Endothelial cell of umbilical vein (primary cell): ENCODE data around the gene PIP5K1A. TPM values are rescaled to one million over a fixed set of nuclear protein-coding genes. Genes with fewer than 3 reads are reported as not detected.
"Not testable (repeated sequence)": the region's sequence is repeated elsewhere in the genome, so short reads cannot be mapped to it uniquely, and the experiment has no call there.

Source experiments
- BruUV-seq: library from RNA; stranded (reverse); fragments of 400-500 nt; replicated peaks from 2 replicates; lab custom pipeline; 2021; lab: Mats Ljungman, UMichigan
- CTCF ChIA-PET: fragments of 300-600, 350-600 bp; sonication (Branson Sonifier 250); formaldehyde crosslinking; loops from one replicate; lab custom pipeline; 2021; ENCODE audit warnings: antibody characterized with exemption, inconsistent platforms; lab: Charles Lee
- POLR2A ChIA-PET: fragments of 300-600, 350-600 bp; sonication (Branson Sonifier 250); formaldehyde crosslinking; loops from one replicate; lab custom pipeline; 2021; ENCODE audit warnings: antibody characterized with exemption, inconsistent platforms; lab: Charles Lee
- DNase-seq: peaks from one replicate; pipeline ENCODE4 v3.0.0-alpha.2; 2011; ENCODE audit warnings: low read depth, low spot score
- FAIRE-seq: peaks from 2 replicates; lab custom pipeline; 2011; peaks lifted over from hg19 to GRCh38; lab: Jason Lieb, UNC
- H2AFZ ChIP-seq: 2 replicates; pipeline ENCODE4 v1.6.0; 2012; ENCODE audit warnings: low read depth, low read length, control low read depth, inconsistent platforms
- H3K27ac ChIP-seq: 2 replicates; pipeline ENCODE4 v1.5.1; 2011; ENCODE audit warnings: low read depth, mild to moderate bottlenecking, control low read depth, low read length, moderate library complexity; ENCODE audit not compliant: insufficient read depth
- H3K27me3 ChIP-seq, 2 experiments: 2 replicates each; pipeline versions ENCODE4 v1.6.0 to v1.6.1; 2011; ENCODE audit warnings: low read length in 2 of 2, mixed read lengths in 1 of 2; ENCODE audit not compliant: control insufficient read depth in 2 of 2, insufficient read depth in 2 of 2
- H3K36me3 ChIP-seq, 2 experiments: 2 replicates in 1 of 2; 3 replicates in 1 of 2; pipeline ENCODE4 v1.5.1; 2011; ENCODE audit warnings: low read length in 2 of 2, mild to moderate bottlenecking in 1 of 2, moderate library complexity in 1 of 2; ENCODE audit not compliant: control insufficient read depth in 2 of 2, insufficient read depth in 2 of 2; ENCODE audit errors: extremely low read depth in 1 of 2
- H3K4me1 ChIP-seq: 3 replicates; pipeline ENCODE4 v1.5.1; 2011; ENCODE audit warnings: mild to moderate bottlenecking, low read length; ENCODE audit not compliant: control insufficient read depth, insufficient read depth; ENCODE audit errors: extremely low read depth
- H3K4me2 ChIP-seq: 2 replicates; pipeline ENCODE4 v1.6.1; 2011; ENCODE audit warnings: low read length, control low read depth, mixed read lengths; ENCODE audit not compliant: insufficient read depth
- H3K4me3 ChIP-seq, 3 experiments: fragments of 200-600 bp in 1 of 3; sonication (generic), shearing (Covaris generic) in 1 of 3; replicated peaks in 1 of 3; 2 replicates each; pipeline ENCODE4 v1.5.1; 2011 to 2016; ENCODE audit warnings: control low read depth in 3 of 3, low read length in 3 of 3, mild to moderate bottlenecking in 2 of 3, inconsistent platforms in 1 of 3, low read depth in 1 of 3, moderate library complexity in 1 of 3; ENCODE audit not compliant: insufficient read depth in 1 of 3
- H3K79me2 ChIP-seq: 2 replicates; pipeline ENCODE4 v1.6.0; 2012; ENCODE audit warnings: low read length, inconsistent platforms; ENCODE audit not compliant: control insufficient read depth, insufficient read depth
- H3K9ac ChIP-seq: replicated peaks from 2 replicates; pipeline ENCODE3; 2011; ENCODE audit warnings: low read length, control low read depth; ENCODE audit not compliant: insufficient read depth; ENCODE audit errors: extremely low read depth
- H3K9me1 ChIP-seq: replicated peaks from 3 replicates; pipeline ENCODE4 v1.6.0; 2011; ENCODE audit warnings: mild to moderate bottlenecking, low read length; ENCODE audit not compliant: control insufficient read depth, insufficient read depth; ENCODE audit errors: extremely low read depth
- H3K9me3 ChIP-seq: replicated peaks from 2 replicates; pipeline ENCODE4 v1.5.1; 2012; ENCODE audit warnings: low read length, inconsistent platforms; ENCODE audit not compliant: control insufficient read depth, insufficient read depth
- H4K20me1 ChIP-seq: replicated peaks from 2 replicates; pipeline ENCODE3; 2011; ENCODE audit warnings: mild to moderate bottlenecking, low read length; ENCODE audit not compliant: control insufficient read depth, insufficient read depth; ENCODE audit errors: extremely low read depth
- EZH2 ChIP-seq: IDR thresholded peaks from 2 replicates; pipeline ENCODE4 v1.6.1; 2012; ENCODE audit warnings: borderline replicate concordance, low read depth, mild to moderate bottlenecking, moderate library complexity, low read length, inconsistent platforms; ENCODE audit not compliant: severe bottlenecking
- FOS ChIP-seq: IDR thresholded peaks from 2 replicates; pipeline ENCODE4 v1.6.1; 2011; ENCODE audit warnings: mild to moderate bottlenecking, low read length, moderate library complexity, borderline replicate concordance; ENCODE audit not compliant: insufficient read depth
- GATA2 ChIP-seq: IDR thresholded peaks from 2 replicates; pipeline ENCODE4 v1.7.0; 2011; ENCODE audit warnings: low read depth, mild to moderate bottlenecking, moderate library complexity, mixed read lengths, low read length; ENCODE audit not compliant: insufficient read length, insufficient read depth
- JUN ChIP-seq: IDR thresholded peaks from 2 replicates; pipeline ENCODE4 v1.6.1; 2011; ENCODE audit warnings: borderline replicate concordance, low read depth; ENCODE audit not compliant: insufficient read length, insufficient read depth
- MYC ChIP-seq: IDR thresholded peaks from one replicate; pipeline ENCODE4 v1.6.1; 2011; ENCODE audit warnings: mild to moderate bottlenecking, low read depth, low read length
- POLR2A ChIP-seq: IDR thresholded peaks from 2 replicates; pipeline ENCODE4 v1.6.1; 2012; ENCODE audit warnings: low read depth, mild to moderate bottlenecking, control low read depth, low read length
- POLR2AphosphoS5 ChIP-seq: IDR thresholded peaks from 2 replicates; pipeline ENCODE4 v1.6.1; 2012; ENCODE audit warnings: low read depth, mild to moderate bottlenecking, control low read depth, low read length, moderate library complexity; ENCODE audit not compliant: insufficient read depth
- dilution Hi-C: fragments of 300-500 bp; cut with MboI; formaldehyde crosslinking; loops from one replicate; pipeline ENCODE4 v1.15.0; 2019; ENCODE audit warnings: low sequenced_read_pairs; ENCODE audit not compliant: extremely low pct_ligation_motif_present
- intact Hi-C: fragments of 100-400 bp; cut with micrococcal nuclease; formaldehyde crosslinking; loops from one replicate; pipeline ENCODE4 v1.10.0; 2022
- polyA plus RNA-seq, 4 experiments: library from polyadenylated mRNA; depleted of rRNA in 3 of 4; stranded (reverse) in 3 of 4; unstranded in 1 of 4; fragments of >200 nt; gene quantifications; 2 replicates each; pipeline versions ENCODE4 v1.2.1 to v1.2.3, GENCODE V29; 2011 to 2012; ENCODE audit warnings: missing spikeins in 1 of 4
- total RNA-seq: library from RNA; stranded (reverse); gene quantifications from 2 replicates; pipeline ENCODE4 v1.2.3, GENCODE V29; 2021
- TF ChIP-seq, protein P1 (sequence below), 2 donors: IDR thresholded peaks; 1 replicate in 1 of 2; 2 replicates in 1 of 2; pipeline ENCODE4 v1.5.1; 2011; ENCODE audit warnings: low read length in 2 of 2, mild to moderate bottlenecking in 2 of 2, moderate library complexity in 2 of 2, control low read depth in 1 of 2, inconsistent platforms in 1 of 2, low read depth in 1 of 2; ENCODE audit not compliant: insufficient read depth in 1 of 2; ENCODE audit errors: extremely low read depth in 1 of 2
- TF ChIP-seq, protein P2 (sequence below): IDR thresholded peaks from 2 replicates; pipeline ENCODE4 v1.6.1; 2011; ENCODE audit not compliant: insufficient read depth, insufficient read length

The PIP5K1A gene
- total and polyA plus RNA-seq, 2 donors (not counting 3 experiments of a cell fraction or from before 2014, with no cell fraction given): 72.1 to 79.3 TPM

DNA sequence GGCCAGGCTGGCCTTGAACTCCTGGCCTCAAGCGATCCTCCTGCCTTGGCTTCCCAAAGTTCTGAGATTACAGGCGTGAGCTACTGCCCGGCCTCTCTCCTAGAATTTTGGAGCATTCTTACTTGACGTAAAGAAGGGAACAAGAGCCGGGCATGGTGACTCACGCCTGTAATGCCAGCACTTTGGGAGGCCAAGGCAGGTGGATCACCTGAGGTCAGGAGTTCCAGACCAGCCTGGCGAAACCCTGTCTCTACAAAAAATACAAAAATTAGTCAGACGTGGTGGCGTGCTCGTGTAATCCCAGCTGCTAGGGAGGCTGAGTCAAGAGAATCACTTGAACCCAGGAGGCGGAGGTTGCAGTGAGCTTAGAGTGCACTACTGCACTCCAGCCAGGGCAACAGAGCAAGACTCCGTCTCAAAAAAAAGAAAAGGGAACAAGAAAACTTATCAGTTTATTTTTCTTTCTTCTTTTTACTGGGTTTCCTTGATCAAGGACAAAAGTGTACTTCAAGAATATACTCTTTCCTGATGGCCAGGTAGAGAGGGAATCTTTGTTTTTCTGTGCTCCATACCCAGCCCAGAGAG is 7.1 kb downstream of the PIP5K1A start:
- dilution Hi-C loops, H3K9ac ChIP-seq, H2AFZ ChIP-seq, DNase-seq, H3K9me3 ChIP-seq, FAIRE-seq, intact Hi-C loops, H3K27me3 ChIP-seq, BruUV-seq, H3K27ac ChIP-seq, H3K4me3 ChIP-seq, H3K9me1 ChIP-seq, H3K4me2 ChIP-seq, POLR2A ChIA-PET: not testable (repeated sequence)
- Histone ChIP-seq H4K20me1 (peaks cover 13% of the 10 kb centered on the region), H3K4me1 (peaks cover 11% of the 10 kb centered on the region), H3K79me2 (peaks cover 88% of the 10 kb centered on the region), H3K36me3 (peaks cover 9 to 14% of the 10 kb centered on the region in 2 experiments)
- CTCF ChIA-PET: interaction anchor here (1.0 to 1.6 kb wide), 2 partner anchors 11 to 106 kb away, joined by 3 read pairs; no protein-coding TSS in a partner anchor

DNA sequence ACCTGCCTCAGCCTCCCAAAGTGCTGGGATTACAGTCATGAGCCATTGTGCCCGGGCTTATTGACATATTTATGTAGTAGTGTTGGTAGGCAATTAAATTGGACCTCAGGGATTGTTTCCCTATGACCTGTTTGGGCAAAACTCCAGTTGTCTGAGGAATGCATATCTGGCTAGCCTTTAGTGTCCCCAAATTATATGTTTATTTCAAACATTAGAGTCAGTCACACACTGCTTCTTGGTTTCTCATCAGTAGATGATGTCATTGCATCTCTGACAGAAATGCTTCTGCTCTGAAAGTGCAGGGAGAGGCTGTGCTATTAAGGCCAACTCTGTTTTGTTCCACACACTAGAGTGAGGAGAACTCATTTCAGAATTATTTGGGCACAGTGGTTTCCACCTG is 12.5 kb downstream of the PIP5K1A start:
- TF ChIP-seq, protein P1, sequence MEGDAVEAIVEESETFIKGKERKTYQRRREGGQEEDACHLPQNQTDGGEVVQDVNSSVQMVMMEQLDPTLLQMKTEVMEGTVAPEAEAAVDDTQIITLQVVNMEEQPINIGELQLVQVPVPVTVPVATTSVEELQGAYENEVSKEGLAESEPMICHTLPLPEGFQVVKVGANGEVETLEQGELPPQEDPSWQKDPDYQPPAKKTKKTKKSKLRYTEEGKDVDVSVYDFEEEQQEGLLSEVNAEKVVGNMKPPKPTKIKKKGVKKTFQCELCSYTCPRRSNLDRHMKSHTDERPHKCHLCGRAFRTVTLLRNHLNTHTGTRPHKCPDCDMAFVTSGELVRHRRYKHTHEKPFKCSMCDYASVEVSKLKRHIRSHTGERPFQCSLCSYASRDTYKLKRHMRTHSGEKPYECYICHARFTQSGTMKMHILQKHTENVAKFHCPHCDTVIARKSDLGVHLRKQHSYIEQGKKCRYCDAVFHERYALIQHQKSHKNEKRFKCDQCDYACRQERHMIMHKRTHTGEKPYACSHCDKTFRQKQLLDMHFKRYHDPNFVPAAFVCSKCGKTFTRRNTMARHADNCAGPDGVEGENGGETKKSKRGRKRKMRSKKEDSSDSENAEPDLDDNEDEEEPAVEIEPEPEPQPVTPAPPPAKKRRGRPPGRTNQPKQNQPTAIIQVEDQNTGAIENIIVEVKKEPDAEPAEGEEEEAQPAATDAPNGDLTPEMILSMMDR (IDR thresholded peaks at IDR 0.05; ENCODE audit: extremely low read depth in 1 of 2, insufficient read depth in 1 of 2, low read depth in 1 of 2, low read length in 2 of 2): no peak
- TF ChIP-seq FOS (no peak), JUN (no peak), GATA2 (no peak), POLR2AphosphoS5 (no peak), EZH2 (no peak), MYC (no peak), POLR2A (no peak)
- TF ChIP-seq, protein P2, sequence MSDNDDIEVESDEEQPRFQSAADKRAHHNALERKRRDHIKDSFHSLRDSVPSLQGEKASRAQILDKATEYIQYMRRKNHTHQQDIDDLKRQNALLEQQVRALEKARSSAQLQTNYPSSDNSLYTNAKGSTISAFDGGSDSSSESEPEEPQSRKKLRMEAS: no peak
- no peak overlapping the region for H3K4me2 ChIP-seq
- peaks cover under 1% of the 10 kb centered on the region for H4K20me1 ChIP-seq
- H3K9ac ChIP-seq: no peak overlapping the region
- CTCF ChIA-PET: no interaction called here
- H3K4me3 ChIP-seq: no peak overlapping the region
- DNase-seq (no peak), FAIRE-seq (no peak)
- intact Hi-C loops: no loop called here
- no peak overlapping the region for H2AFZ ChIP-seq
- POLR2A ChIA-PET: no interaction called here
- H3K9me3 ChIP-seq: no peaks in the 10 kb centered on the region
- peaks cover 82% of the 10 kb centered on the region for H3K79me2 ChIP-seq
- H3K36me3 ChIP-seq: peaks cover 9% of the 10 kb centered on the region in 2 experiments
- H3K4me1 ChIP-seq: no peaks in the 10 kb centered on the region
- no peaks in the 10 kb centered on the region for H3K9me1 ChIP-seq
- no TSS peak for BruUV-seq
- H3K27me3 ChIP-seq: no peaks in the 10 kb centered on the region
- dilution Hi-C loops: no loop called here
- H3K27ac ChIP-seq: no peak overlapping the region
